GM18511 (cell line): ENCODE measurements around the gene PHF10.
"Not testable (repeated sequence)": the region's sequence is repeated elsewhere in the genome, so short reads cannot be mapped to it uniquely, and the experiment has no call there.

Source experiments
- ATAC-seq: cut with Tn5 transposase; IDR thresholded peaks from one replicate; pipeline ENCODE4 v1.9.1; 2021; ENCODE audit warnings: mild to moderate bottlenecking, moderate library complexity; ENCODE audit not compliant: unreplicated experiment

The PHF10 gene

GRCh38 chr6:169723200-169723909 is 945 bp downstream of the PHF10 start:
- ATAC-seq: peak; percentile 39

GRCh38 chr6:169722362-169723199 is 1.7 kb downstream of the PHF10 start:
- ATAC-seq: peak; percentile 35

GRCh38 chr6:169720207-169720855 is 4.0 kb downstream of the PHF10 start:
- no peak for ATAC-seq

GRCh38 chr6:169719117-169719516 is 5.2 kb downstream of the PHF10 start:
- ATAC-seq: no peak

GRCh38 chr6:169714595-169714994 is 9.7 kb downstream of the PHF10 start:
- ATAC-seq: no peak

- no peak for ATAC-seq
These were observed 10.1 kb downstream of the PHF10 start for GRCh38 chr6:169714178-169714577.

GRCh38 chr6:169710009-169710408 is 14.3 kb downstream of the PHF10 start:
- no peak for ATAC-seq

- ATAC-seq: peak; percentile 70
These were observed 15.0 kb downstream of the PHF10 start for GRCh38 chr6:169709293-169709692.

GRCh38 chr6:169707772-169708171 is 16.5 kb downstream of the PHF10 start:
- ATAC-seq: no peak

- peak; percentile 17 for ATAC-seq
These were observed 21.5 kb downstream of the PHF10 start for GRCh38 chr6:169702840-169703246.

- peak; percentile 94 for ATAC-seq
These were observed 22.1 kb downstream of the PHF10 start, which contains the start of the genes C6orf120 and WDR27 for GRCh38 chr6:169701954-169702839. Gene C6orf120 (plus strand): TSS chr6:169702126. CDS start chr6:169702460, 334 bp downstream. Gene WDR27 (minus strand): TSS chr6:169702029. CDS start chr6:169689005, 13,024 bp downstream.

GRCh38 chr6:169701311-169701953 is 22.9 kb downstream of the PHF10 start:
- peak; percentile 18 for ATAC-seq

- no peak for ATAC-seq
These were observed 24.0 kb downstream of the PHF10 start for GRCh38 chr6:169700296-169700695.

GRCh38 chr6:169697115-169697514 is 27.2 kb downstream of the PHF10 start:
- ATAC-seq: not testable (repeated sequence)

GRCh38 chr6:169695131-169695530 is 29.2 kb downstream of the PHF10 start:
- ATAC-seq: no peak

- ATAC-seq: no peak
These were observed 31.8 kb downstream of the PHF10 start for GRCh38 chr6:169692516-169692915.

GRCh38 chr6:169691260-169691659 is 33.0 kb downstream of the PHF10 start:
- ATAC-seq: no peak

- no peak for ATAC-seq
These were observed 35.0 kb downstream of the PHF10 start for GRCh38 chr6:169689287-169689686.

GRCh38 chr6:169685860-169686259 is 38.4 kb downstream of the PHF10 start:
- ATAC-seq: no peak

- no peak for ATAC-seq
These were observed 40.2 kb downstream of the PHF10 start for GRCh38 chr6:169684056-169684455.
